HepG2 (cell line): ENCODE data around the gene CDC20. TPM values are rescaled to one million over a fixed set of nuclear protein-coding genes. Genes with fewer than 3 reads are reported as not detected.

Experiments
- ATAC-seq: fragments of 200-7000 bp; cut with Tn5 transposase; 3 replicates; pipeline ENCODE4 v1.9.1; 2020; ENCODE audit warnings: mild to moderate bottlenecking, moderate library complexity
- BruUV-seq: library from RNA; stranded (reverse); fragments of 400-500 nt; replicated peaks from 2 replicates; lab custom pipeline; 2021; lab: Mats Ljungman, UMichigan
- CTCF ChIA-PET: fragments of 300-600 bp; formaldehyde crosslinking; extraction: SDS; loops from one replicate; lab custom pipeline; 2021; ENCODE audit warnings: low total read pairs, inconsistent platforms, low intra/inter-chr PET ratio; lab: Yijun Ruan, JAX
- POLR2A ChIA-PET: fragments of 350-600 bp; sonication (Branson Sonifier 250); formaldehyde crosslinking; loops from one replicate; lab custom pipeline; 2020; ENCODE audit warnings: antibody characterized with exemption, inconsistent platforms; lab: Yijun Ruan, JAX
- DNase-seq: peaks from one replicate; pipeline ENCODE4 v3.0.0-alpha.2; 2015; ENCODE audit warnings: low spot score
- FAIRE-seq: peaks from 3 replicates; lab custom pipeline; 2011; peaks lifted over from hg19 to GRCh38; lab: Jason Lieb, UNC
- H2AFZ ChIP-seq: one replicate; pipeline ENCODE4 v1.6.1; 2011; ENCODE audit warnings: low read length, inconsistent platforms
- H3K27ac ChIP-seq: fragments of 300-600 bp; 3 replicates; pipeline ENCODE4 v1.8.0; 2011; ENCODE audit warnings: mixed run types, mild to moderate bottlenecking, mixed read lengths, low read length, inconsistent platforms; ENCODE audit not compliant: insufficient read depth; ENCODE audit errors: extremely low read length
- H3K27me3 ChIP-seq, 2 experiments: fragments of 200-600 bp in 1 of 2; 2 replicates in 1 of 2; 3 replicates in 1 of 2; pipeline versions ENCODE4 v1.6.0 to v1.8.0; 2011; ENCODE audit warnings: low read length in 2 of 2, mild to moderate bottlenecking in 2 of 2, moderate library complexity in 2 of 2, inconsistent platforms in 1 of 2; ENCODE audit not compliant: insufficient read depth in 2 of 2, control insufficient read depth in 1 of 2
- H3K36me3 ChIP-seq, 2 experiments: fragments of 200-600 bp in 1 of 2; replicated peaks in 1 of 2; 2 replicates in 1 of 2; 3 replicates in 1 of 2; pipeline versions ENCODE4 v1.5.1 to v1.8.0; 2011; ENCODE audit warnings: low read length in 2 of 2, inconsistent platforms in 1 of 2; ENCODE audit not compliant: insufficient read depth in 2 of 2, control insufficient read depth in 1 of 2
- H3K4me1 ChIP-seq: 2 replicates; pipeline ENCODE4 v1.5.1; 2012; ENCODE audit warnings: low read length, inconsistent platforms; ENCODE audit not compliant: insufficient read depth
- H3K4me2 ChIP-seq: 2 replicates; pipeline ENCODE4 v1.6.0; 2011; ENCODE audit warnings: low read depth, low read length, inconsistent platforms
- H3K4me3 ChIP-seq, 3 experiments: fragments of 200-600 bp in 1 of 3; sonication (generic), shearing (Covaris generic) in 1 of 3; replicated peaks in 1 of 3; 2 replicates each; pipeline ENCODE4 v1.5.1; 2011 to 2016; ENCODE audit warnings: low read length in 3 of 3, inconsistent platforms in 2 of 3, low read depth in 2 of 3, mild to moderate bottlenecking in 2 of 3, control low read depth in 1 of 3, mixed read lengths in 1 of 3; ENCODE audit not compliant: insufficient read depth in 1 of 3
- H3K79me2 ChIP-seq: one replicate; pipeline ENCODE4 v1.6.1; 2011; ENCODE audit warnings: low read length, inconsistent platforms; ENCODE audit not compliant: insufficient read depth
- H3K9ac ChIP-seq: 2 replicates; pipeline ENCODE4 v1.6.0; 2011; ENCODE audit warnings: mild to moderate bottlenecking, low read depth, low read length, inconsistent platforms; ENCODE audit not compliant: insufficient read depth
- H3K9me3 ChIP-seq: 2 replicates; pipeline ENCODE4 v1.5.1; 2012; ENCODE audit warnings: mild to moderate bottlenecking, low read length
- H4K20me1 ChIP-seq: 2 replicates; pipeline ENCODE4 v1.6.0; 2011; ENCODE audit warnings: inconsistent platforms, mild to moderate bottlenecking, low read length, moderate library complexity; ENCODE audit not compliant: insufficient read depth
- ARNT2 ChIP-seq: sonication (generic); formaldehyde crosslinking; IDR thresholded peaks from 2 replicates; pipeline ENCODE4 v1.8.0; 2022; ENCODE audit warnings: mild to moderate bottlenecking, low read depth, missing genetic modification reagents, moderate library complexity
- HNF4G ChIP-seq, 2 experiments: sonication (generic) in 1 of 2; formaldehyde crosslinking in 1 of 2; IDR thresholded peaks; 2 replicates each; pipeline versions ENCODE4 v1.4.0 to v1.6.1; 2011 to 2020; ENCODE audit warnings: borderline replicate concordance in 2 of 2, low read depth in 2 of 2, mild to moderate bottlenecking in 2 of 2, low read length in 1 of 2, missing genetic modification reagents in 1 of 2, moderate library complexity in 1 of 2
- PHF21A ChIP-seq: sonication (generic); formaldehyde crosslinking; IDR thresholded peaks from 2 replicates; pipeline ENCODE4 v1.5.0; 2020; ENCODE audit warnings: mild to moderate bottlenecking, missing genetic modification reagents
- RAD51 ChIP-seq: fragments of 450-650 bp; IDR thresholded peaks from 2 replicates; pipeline ENCODE4 v1.6.1; 2016; ENCODE audit warnings: borderline replicate concordance
- SATB2 ChIP-seq: sonication (generic); formaldehyde crosslinking; IDR thresholded peaks from 2 replicates; pipeline ENCODE4 v1.5.0; 2020; ENCODE audit warnings: missing genetic modification reagents
- TARDBP ChIP-seq: sonication (generic); formaldehyde crosslinking; IDR thresholded peaks from 2 replicates; pipeline ENCODE4 v1.8.0; 2022; ENCODE audit warnings: mild to moderate bottlenecking, missing genetic modification reagents
- THRA ChIP-seq: sonication (generic); formaldehyde crosslinking; IDR thresholded peaks from 2 replicates; pipeline ENCODE4 v1.4.0; 2020; ENCODE audit warnings: missing genetic modification reagents, borderline replicate concordance
- TSC22D2 ChIP-seq: sonication (generic); formaldehyde crosslinking; IDR thresholded peaks from 2 replicates; pipeline ENCODE4 v1.5.1; 2020; ENCODE audit warnings: missing genetic modification reagents, mild to moderate bottlenecking, borderline replicate concordance
- ZBTB26 ChIP-seq: IDR thresholded peaks from 2 replicates; pipeline ENCODE4 v1.6.1; 2016; ENCODE audit warnings: missing compliant biosample characterization, missing genetic modification reagents, borderline replicate concordance
- ZNF3 ChIP-seq: IDR thresholded peaks from 2 replicates; pipeline ENCODE4 v1.7.0; 2017; ENCODE audit warnings: inconsistent platforms
- ZNF343 ChIP-seq: sonication (generic); formaldehyde crosslinking; IDR thresholded peaks from 2 replicates; pipeline ENCODE4 v1.4.0; 2020; ENCODE audit warnings: mild to moderate bottlenecking, missing genetic modification reagents
- ZNF781 ChIP-seq: sonication (generic); formaldehyde crosslinking; IDR thresholded peaks from 2 replicates; pipeline ENCODE4 v1.5.1; 2020; ENCODE audit warnings: borderline replicate concordance, mild to moderate bottlenecking, missing genetic modification reagents; ENCODE audit errors: not compliant biosample characterization
- ZSCAN20 ChIP-seq: sonication (generic); formaldehyde crosslinking; IDR thresholded peaks from 2 replicates; pipeline ENCODE4 v1.4.0; 2020; ENCODE audit warnings: missing genetic modification reagents, mild to moderate bottlenecking, borderline replicate concordance
- WGBS: methylation state at CpG from one replicate; pipeline ENCODE4 v1.1.6; 2017; ENCODE audit warnings: low lambda C conversion rate; 5-methylcytosine and 5-hydroxymethylcytosine counted together
- in situ Hi-C: cut with HindIII; loops from 2 replicates; pipeline ENCODE4 v1.10.0; 2017; ENCODE audit warnings: low pct_unique_long_range_greater_than_20kb; ENCODE audit not compliant: extremely low pct_ligation_motif_present
- intact Hi-C: fragments of 100-400 bp; cut with micrococcal nuclease; formaldehyde crosslinking; loops from one replicate; pipeline ENCODE4 v1.10.0; 2022; ENCODE audit not compliant: unreplicated experiment
- polyA plus RNA-seq, 8 experiments: library from polyadenylated mRNA; depleted of rRNA in 3 of 8; stranded (reverse) in 7 of 8; unstranded in 1 of 8; fragments of >200 nt; fragmentation: Illumina TruSeq in 4 of 8; extraction: Trizol in 4 of 8; gene quantifications; 2 replicates each; pipeline versions ENCODE4 v1.2.1 to v1.2.3, GENCODE V29; 2011 to 2016; ENCODE audit warnings: low read depth in 4 of 8, missing spikeins in 1 of 8, mixed read lengths in 1 of 8; ENCODE audit not compliant: insufficient read depth in 1 of 8
- total RNA-seq, 5 experiments: library from RNA; depleted of rRNA; stranded (reverse); fragments of >200 nt; fragmentation: Illumina TruSeq; extraction: Trizol; gene quantifications; 2 replicates each; pipeline ENCODE4 v1.2.3, GENCODE V29; 2016; ENCODE audit warnings: low read depth in 1 of 5

CDC20 gene
- total and polyA plus RNA-seq, 2 of the 13 experiments (the other 11 are each of a cell fraction or from before 2014, with no cell fraction given): 57.9 to 90.0 TPM

GRCh38 chr1:43357251-43357650 is 1.5 kb upstream of the CDC20 start:
- H3K4me3 ChIP-seq: no peak overlapping the region
- no peak overlapping the region for H3K9ac ChIP-seq
- H3K9me3 ChIP-seq: no peaks in the 10 kb centered on the region
- H3K4me1 ChIP-seq: peaks cover 55% of the 10 kb centered on the region
- H3K27me3 ChIP-seq: no peaks in the 10 kb centered on the region; a peak in 1 of 5 replicates
- peaks cover 9 to 24% of the 10 kb centered on the region in 2 experiments for H3K36me3 ChIP-seq
- no peak overlapping the region for H3K27ac ChIP-seq
- FAIRE-seq (no peak), ATAC-seq (no peak), DNase-seq (no peak)
- no TSS peak for BruUV-seq
- H4K20me1 ChIP-seq: no peaks in the 10 kb centered on the region
- H3K79me2 ChIP-seq: peaks cover 29% of the 10 kb centered on the region
- TF ChIP-seq ZNF343 (CRISPR knock-in tag) (no peak), ZNF3 (CRISPR knock-in tag) (no peak), ZSCAN20 (CRISPR knock-in tag) (no peak), SATB2 (CRISPR knock-in tag) (no peak), HNF4G (IDR thresholded peaks at IDR 0.05; ENCODE audit: borderline replicate concordance, low read depth, low read length) (no peak), HNF4G (CRISPR knock-in tag; IDR thresholded peaks at IDR 0.05; ENCODE audit: borderline replicate concordance, low read depth) (no peak), TSC22D2 (CRISPR knock-in tag) (no peak), RAD51 (no peak), ZBTB26 (no peak), THRA (CRISPR knock-in tag) (no peak), ARNT2 (CRISPR knock-in tag) (no peak), ZNF781 (CRISPR knock-in tag) (no peak), TARDBP (CRISPR knock-in tag) (no peak), PHF21A (CRISPR knock-in tag) (no peak)
- 87% methylated on average over 4 of the region's 4 CpGs for WGBS
- CTCF ChIA-PET: interaction anchor here (1.5 kb wide), 1 partner anchor 120 kb away, joined by 9 read pairs; no protein-coding TSS in a partner anchor
- no peak overlapping the region for H2AFZ ChIP-seq
- intact Hi-C loops: no loop called here
- in situ Hi-C loops: no loop called here
- POLR2A ChIA-PET: interaction anchor here (0.7 to 1.9 kb wide), 3 partner anchors 8 to 26 kb away, joined by 3 to 29 read pairs (median 4); no protein-coding TSS in a partner anchor
- no peak overlapping the region for H3K4me2 ChIP-seq
